Breast epithelium (tissue), 3 donors: ENCODE data around the gene PYURF.

Source experiments
- POLR2A ChIP-seq: fragments of 450-650 bp; IDR thresholded peaks from one replicate; pipeline ENCODE4 v1.6.1; 2016; ENCODE audit warnings: antibody characterized with exemption, mild to moderate bottlenecking, moderate library complexity
- TF ChIP-seq, protein P1 (sequence below), 3 donors: fragments of 450-650 bp; IDR thresholded peaks; one replicate each; pipeline ENCODE4 v1.5.1; 2016 to 2017; ENCODE audit warnings: antibody characterized with exemption in 3 of 3, mild to moderate bottlenecking in 3 of 3, moderate library complexity in 3 of 3

DNA sequence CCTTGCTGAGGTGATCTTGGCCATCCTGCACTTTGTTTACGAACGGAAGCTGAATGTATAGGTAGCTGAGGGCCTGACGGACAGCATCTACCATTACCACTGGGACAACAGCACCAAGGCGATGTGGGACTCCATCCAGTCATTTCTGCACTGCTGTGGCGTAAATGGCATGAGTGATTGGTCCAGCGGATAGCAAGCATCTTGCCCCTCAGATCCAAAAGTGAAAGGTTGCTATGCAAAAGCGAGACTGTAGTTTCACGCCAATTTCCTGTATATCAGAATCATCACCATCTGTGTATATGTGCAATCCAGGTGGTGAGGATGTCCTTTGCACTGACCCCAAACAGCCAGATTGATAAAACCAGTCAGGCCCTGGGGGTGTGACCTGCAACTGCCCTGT is 4.2 kb upstream of the PYURF start:
- TF ChIP-seq, protein P1, sequence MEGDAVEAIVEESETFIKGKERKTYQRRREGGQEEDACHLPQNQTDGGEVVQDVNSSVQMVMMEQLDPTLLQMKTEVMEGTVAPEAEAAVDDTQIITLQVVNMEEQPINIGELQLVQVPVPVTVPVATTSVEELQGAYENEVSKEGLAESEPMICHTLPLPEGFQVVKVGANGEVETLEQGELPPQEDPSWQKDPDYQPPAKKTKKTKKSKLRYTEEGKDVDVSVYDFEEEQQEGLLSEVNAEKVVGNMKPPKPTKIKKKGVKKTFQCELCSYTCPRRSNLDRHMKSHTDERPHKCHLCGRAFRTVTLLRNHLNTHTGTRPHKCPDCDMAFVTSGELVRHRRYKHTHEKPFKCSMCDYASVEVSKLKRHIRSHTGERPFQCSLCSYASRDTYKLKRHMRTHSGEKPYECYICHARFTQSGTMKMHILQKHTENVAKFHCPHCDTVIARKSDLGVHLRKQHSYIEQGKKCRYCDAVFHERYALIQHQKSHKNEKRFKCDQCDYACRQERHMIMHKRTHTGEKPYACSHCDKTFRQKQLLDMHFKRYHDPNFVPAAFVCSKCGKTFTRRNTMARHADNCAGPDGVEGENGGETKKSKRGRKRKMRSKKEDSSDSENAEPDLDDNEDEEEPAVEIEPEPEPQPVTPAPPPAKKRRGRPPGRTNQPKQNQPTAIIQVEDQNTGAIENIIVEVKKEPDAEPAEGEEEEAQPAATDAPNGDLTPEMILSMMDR (IDR thresholded peaks at IDR 0.05): no peak
- TF ChIP-seq POLR2A: no peak
